HEK293 (cell line): ENCODE results near the gene BRF1.

ENCODE experiments used
- REPIN1 ChIP-seq: fragments of 450-650 bp; formaldehyde crosslinking; IDR thresholded peaks from 2 replicates; pipeline ENCODE4 v1.5.1; 2017; ENCODE audit warnings: missing biosample characterization, missing genetic modification characterization, low read depth
- ZNF184 ChIP-seq: fragments of 450-650 bp; IDR thresholded peaks from 2 replicates; pipeline ENCODE4 v1.5.1; 2018; ENCODE audit warnings: missing biosample characterization, mild to moderate bottlenecking, missing genetic modification characterization
- ZNF785 ChIP-seq: fragments of 450-650 bp; formaldehyde crosslinking; IDR thresholded peaks from 2 replicates; pipeline ENCODE4 v1.5.1; 2016; ENCODE audit warnings: missing biosample characterization, missing genetic modification characterization
- TF ChIP-seq, protein P1 (sequence below): fragments of 450-650 bp; formaldehyde crosslinking; IDR thresholded peaks from 2 replicates; pipeline ENCODE4 v1.5.1; 2016; ENCODE audit warnings: missing biosample characterization, missing genetic modification characterization
- TF ChIP-seq, protein P2 (sequence below): fragments of 450-650 bp; formaldehyde crosslinking; IDR thresholded peaks from 2 replicates; pipeline ENCODE4 v1.5.1; 2016; ENCODE audit warnings: missing biosample characterization, missing genetic modification characterization
- TF ChIP-seq, protein P3 (sequence below): fragments of 450-650 bp; formaldehyde crosslinking; IDR thresholded peaks from 2 replicates; pipeline ENCODE4 v1.5.1; 2016; ENCODE audit warnings: missing biosample characterization, missing genetic modification characterization, low read depth

DNA sequence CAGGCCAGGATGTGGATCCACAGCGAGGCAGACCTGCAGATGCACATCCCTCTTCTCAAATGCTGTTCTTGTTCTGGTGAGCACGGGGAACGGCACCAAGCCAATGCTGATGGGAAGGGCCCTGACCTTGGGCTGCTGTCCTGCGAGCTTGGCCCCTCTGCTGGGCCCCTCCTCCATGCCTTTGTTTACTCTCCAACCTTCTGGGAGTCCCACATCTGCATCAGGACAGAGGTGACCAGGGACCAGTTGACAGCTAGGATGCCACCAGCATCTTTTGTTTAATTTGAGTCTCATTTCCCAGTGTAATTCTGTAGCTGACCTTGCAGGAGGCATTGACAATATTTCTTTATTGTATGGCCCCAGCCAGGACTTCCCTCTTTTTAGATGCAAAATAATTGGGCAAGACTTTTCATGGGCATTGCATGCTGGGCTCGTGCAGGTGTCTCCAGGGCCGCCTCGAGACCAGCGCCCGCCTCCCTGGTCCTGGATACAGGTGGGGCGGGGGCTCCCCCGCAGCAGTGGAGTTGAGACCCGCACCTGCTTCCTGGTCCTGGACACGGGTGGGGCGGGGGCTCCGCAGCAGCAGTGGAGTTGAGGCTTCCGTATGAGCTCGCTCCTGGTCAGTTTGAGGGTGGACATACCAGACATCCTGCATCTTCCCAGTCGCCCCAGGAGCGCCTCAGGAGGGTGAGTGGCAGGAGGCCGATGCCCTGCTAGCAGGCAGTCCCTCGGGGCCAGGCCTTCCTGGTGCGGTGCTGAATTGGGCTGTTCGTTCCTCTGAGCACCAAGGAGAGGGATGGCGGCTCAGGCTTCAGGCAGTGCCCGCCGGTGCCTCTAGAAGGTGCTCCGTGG, 25.1 kb upstream of the BRF1 start:
- TF ChIP-seq, protein P1, sequence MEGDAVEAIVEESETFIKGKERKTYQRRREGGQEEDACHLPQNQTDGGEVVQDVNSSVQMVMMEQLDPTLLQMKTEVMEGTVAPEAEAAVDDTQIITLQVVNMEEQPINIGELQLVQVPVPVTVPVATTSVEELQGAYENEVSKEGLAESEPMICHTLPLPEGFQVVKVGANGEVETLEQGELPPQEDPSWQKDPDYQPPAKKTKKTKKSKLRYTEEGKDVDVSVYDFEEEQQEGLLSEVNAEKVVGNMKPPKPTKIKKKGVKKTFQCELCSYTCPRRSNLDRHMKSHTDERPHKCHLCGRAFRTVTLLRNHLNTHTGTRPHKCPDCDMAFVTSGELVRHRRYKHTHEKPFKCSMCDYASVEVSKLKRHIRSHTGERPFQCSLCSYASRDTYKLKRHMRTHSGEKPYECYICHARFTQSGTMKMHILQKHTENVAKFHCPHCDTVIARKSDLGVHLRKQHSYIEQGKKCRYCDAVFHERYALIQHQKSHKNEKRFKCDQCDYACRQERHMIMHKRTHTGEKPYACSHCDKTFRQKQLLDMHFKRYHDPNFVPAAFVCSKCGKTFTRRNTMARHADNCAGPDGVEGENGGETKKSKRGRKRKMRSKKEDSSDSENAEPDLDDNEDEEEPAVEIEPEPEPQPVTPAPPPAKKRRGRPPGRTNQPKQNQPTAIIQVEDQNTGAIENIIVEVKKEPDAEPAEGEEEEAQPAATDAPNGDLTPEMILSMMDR: no peak
- TF ChIP-seq, protein P2, sequence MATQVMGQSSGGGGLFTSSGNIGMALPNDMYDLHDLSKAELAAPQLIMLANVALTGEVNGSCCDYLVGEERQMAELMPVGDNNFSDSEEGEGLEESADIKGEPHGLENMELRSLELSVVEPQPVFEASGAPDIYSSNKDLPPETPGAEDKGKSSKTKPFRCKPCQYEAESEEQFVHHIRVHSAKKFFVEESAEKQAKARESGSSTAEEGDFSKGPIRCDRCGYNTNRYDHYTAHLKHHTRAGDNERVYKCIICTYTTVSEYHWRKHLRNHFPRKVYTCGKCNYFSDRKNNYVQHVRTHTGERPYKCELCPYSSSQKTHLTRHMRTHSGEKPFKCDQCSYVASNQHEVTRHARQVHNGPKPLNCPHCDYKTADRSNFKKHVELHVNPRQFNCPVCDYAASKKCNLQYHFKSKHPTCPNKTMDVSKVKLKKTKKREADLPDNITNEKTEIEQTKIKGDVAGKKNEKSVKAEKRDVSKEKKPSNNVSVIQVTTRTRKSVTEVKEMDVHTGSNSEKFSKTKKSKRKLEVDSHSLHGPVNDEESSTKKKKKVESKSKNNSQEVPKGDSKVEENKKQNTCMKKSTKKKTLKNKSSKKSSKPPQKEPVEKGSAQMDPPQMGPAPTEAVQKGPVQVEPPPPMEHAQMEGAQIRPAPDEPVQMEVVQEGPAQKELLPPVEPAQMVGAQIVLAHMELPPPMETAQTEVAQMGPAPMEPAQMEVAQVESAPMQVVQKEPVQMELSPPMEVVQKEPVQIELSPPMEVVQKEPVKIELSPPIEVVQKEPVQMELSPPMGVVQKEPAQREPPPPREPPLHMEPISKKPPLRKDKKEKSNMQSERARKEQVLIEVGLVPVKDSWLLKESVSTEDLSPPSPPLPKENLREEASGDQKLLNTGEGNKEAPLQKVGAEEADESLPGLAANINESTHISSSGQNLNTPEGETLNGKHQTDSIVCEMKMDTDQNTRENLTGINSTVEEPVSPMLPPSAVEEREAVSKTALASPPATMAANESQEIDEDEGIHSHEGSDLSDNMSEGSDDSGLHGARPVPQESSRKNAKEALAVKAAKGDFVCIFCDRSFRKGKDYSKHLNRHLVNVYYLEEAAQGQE (tag by site-specific recombination): no peak
- no peak for TF ChIP-seq ZNF785 (tag by site-specific recombination)
- TF ChIP-seq, protein P3, sequence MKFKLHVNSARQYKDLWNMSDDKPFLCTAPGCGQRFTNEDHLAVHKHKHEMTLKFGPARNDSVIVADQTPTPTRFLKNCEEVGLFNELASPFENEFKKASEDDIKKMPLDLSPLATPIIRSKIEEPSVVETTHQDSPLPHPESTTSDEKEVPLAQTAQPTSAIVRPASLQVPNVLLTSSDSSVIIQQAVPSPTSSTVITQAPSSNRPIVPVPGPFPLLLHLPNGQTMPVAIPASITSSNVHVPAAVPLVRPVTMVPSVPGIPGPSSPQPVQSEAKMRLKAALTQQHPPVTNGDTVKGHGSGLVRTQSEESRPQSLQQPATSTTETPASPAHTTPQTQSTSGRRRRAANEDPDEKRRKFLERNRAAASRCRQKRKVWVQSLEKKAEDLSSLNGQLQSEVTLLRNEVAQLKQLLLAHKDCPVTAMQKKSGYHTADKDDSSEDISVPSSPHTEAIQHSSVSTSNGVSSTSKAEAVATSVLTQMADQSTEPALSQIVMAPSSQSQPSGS (tag by site-specific recombination): no peak
- no peak for TF ChIP-seq REPIN1
- TF ChIP-seq ZNF184: no peak
